HG03575 (cell line): ENCODE data around the gene TBC1D30.
"Not testable (repeated sequence)": the region's sequence is repeated elsewhere in the genome, so short reads cannot be mapped to it uniquely, and the experiment has no call there.

Experiments used
- ATAC-seq: cut with Tn5 transposase; IDR thresholded peaks from one replicate; pipeline ENCODE4 v1.9.1; 2021; ENCODE audit not compliant: unreplicated experiment, insufficient number of reproducible peaks, low FRiP score; ENCODE audit errors: extremely low read depth

Gene TBC1D30

GRCh38 chr12:64824500-64825142 is at the start of gene TBC1D30:
TBC1D30 (plus strand) TSS chr12:64824647; CDS start chr12:64824880, 233 bp downstream.
- ATAC-seq: no peak

DNA sequence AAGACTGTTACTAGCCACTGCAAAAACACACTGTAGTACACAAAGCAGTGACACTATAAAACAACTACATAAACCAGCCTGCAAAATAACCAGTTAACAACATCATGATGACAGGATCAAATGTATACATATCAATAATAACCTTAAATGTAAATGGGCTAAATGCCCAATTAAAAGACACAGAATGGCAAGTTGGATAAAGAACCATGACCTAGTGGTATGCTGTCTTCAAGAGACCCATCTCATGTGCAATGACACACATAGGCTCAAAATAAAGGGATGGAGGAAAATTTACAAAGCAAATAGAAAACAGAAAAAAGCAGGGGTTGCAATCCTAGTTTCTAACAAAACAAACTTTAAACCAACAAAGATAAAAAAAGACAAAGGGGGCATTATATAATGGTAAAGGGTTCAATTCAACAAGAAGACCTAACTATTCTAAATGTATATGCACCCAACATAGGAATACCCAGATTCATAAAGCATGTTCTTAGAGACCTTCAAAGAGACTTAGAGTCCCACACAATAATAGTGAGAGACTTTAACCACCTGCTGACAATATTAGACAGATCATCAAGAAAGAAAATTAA is 49.2 kb upstream of the TBC1D30 start:
- not testable (repeated sequence) for ATAC-seq

DNA sequence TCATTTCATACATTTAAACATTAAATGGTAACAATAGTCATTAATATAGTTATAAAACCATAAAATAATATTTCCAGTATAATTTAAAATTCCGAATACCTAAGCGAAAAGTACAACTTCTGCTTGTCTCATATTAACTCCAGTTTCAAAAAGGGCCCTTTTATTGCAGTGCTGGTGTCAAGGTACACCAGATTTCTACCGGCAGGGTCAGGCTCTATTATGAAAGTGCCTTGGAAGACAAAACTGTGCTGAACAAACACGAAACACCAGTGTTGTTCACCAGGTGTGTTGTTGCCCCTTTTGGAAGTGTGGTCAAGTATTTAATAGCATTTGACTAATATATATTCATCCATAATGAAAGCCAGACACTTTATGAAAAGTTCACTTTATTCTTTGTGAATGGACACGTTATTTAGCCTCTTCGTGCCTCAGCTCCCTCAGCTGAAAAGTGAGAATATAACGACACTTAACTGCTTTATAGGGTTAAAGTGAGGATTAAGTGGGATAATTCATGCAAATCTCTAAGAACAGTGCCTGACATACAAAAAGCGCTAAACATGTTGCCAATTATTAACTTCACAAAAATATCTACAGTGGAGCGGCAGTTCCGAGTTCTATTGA is 45.0 kb upstream of the TBC1D30 start:
- no peak for ATAC-seq

DNA sequence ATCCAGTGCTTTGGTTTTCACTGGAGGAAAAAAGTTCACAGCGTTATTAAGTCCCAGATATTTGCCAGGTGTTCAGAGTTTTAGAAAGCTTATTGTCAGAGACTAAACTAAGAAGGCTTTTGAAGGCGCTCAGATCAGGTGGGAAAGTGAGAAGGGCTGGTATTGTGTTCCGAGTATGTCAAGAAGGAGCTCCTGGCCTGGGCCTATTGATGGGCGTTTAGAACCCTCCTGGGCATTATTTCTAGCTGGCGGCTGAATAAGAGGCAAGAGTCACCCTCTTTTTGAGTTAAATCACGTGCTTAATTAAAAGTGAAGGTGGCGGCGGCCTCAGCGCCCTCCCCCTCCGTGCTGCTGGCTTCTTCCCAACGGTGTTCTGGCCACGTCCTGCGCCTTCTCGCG is 44.3 kb upstream of the TBC1D30 start:
- no peak for ATAC-seq

DNA sequence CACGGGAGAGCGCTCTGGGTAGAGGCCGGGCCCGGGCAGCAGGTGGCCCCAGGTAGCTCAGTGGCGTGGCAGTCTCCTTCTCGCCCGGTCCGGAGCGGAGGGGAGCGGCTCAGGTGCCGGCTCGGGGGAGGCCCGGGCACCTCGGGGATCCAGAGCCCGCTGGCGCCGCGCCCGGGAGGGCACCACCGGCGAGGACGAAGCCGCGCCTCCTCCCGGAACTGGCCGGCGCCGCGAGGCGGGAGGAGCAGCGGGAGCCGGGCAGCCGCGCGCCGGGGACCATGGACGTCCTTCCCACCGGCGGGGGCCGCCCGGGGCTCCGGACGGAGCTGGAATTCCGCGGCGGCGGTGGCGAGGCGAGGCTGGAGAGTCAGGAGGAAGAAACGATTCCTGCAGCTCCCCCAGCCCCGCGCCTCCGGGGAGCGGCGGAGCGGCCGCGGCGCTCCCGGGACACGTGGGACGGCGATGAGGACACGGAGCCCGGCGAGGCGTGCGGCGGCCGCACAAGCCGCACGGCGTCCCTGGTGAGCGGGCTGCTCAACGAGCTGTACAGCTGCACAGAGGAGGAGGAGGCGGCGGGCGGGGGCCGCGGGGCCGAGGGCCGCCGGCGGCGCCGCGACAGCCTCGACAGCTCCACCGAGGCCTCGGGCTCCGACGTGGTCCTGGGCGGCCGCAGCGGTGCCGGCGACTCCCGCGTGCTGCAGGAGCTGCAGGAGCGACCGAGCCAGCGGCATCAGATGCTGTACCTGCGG is 43.7 kb upstream of the TBC1D30 start:
- no peak for ATAC-seq

DNA sequence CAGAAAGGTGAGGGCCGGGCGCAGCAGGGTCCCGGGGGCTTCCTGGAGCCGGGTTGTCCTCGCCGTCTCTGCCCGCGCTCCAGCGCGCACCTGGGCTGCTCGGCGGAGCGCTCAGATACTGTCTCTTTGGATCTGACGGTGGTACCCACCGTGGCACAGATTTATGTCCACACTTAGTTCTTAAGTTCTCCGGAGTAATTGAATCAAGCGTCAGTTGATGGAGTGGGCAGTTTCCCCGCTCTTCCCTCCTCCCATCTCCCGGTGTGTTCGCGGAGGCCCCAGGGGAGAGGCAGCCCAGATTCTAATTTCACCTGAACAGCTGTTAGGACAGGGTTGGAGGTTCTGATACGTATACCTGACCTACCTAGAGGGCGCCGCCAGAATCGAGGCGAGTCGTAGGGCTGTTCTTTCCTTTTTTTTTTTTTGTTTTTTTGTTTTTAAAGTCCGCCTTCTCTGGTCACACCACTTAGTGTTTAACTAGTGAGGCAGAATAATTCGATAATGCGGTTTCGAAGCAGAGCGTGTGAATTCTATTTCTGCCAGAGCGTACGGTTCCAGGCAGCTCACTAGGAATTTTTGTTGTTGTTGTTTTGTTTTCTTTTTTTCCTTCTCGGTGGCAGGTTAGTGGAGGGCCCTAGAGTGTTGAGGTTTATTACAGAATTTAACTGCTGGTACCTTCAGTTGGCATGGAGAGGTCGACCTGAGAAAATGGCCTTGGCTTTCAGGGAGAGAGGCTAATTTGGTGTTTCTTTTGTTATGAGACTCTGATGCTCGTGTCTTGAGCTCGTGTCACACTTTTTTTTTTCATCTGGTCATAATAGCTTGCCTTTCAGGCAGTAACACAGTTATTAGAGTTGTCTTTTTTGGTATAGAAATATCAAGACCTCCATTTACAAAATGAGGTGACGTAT is 42.9 kb upstream of the TBC1D30 start:
- no peak for ATAC-seq

- no peak for ATAC-seq
Measured at GRCh38 chr12:64782191-64782876, 42.1 kb upstream of the TBC1D30 start.

DNA sequence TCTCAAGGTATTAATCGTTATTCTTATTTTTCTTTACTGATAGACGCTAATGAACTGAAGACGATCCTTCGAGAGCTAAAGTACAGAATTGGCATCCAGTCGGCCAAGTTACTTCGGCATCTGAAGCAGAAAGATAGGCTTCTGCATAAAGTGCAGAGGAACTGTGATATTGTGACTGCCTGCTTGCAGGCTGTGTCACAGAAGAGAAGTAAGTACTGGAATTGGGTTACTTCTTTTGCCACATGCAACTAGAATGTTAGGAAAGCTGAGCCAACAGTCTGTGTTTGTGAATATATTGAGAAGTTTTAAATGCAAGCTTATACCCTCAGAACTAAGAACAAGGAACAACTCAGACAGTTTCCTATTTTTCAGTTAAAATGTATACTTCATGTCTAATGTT is 38.6 kb upstream of the TBC1D30 start:
- no peak for ATAC-seq

DNA sequence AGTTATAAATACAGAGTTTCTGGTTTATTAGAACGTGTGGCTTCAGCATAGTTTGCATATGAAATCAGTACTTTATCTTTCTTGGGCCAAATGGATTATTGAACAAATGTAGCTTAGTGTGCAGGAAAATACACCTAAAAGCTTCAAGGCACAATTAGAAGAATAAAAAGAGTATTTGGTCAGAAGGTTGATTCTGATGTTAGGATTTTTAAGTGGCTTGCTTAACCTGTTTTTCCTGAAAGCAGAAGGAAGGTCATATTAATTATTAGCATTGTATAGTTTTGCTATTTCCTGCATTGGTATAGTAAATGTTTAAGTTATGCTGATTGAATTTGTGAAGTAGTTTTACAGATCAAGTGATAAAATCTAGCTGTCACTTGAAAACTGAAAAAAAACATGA is 34.3 kb upstream of the TBC1D30 start:
- ATAC-seq: no peak

DNA sequence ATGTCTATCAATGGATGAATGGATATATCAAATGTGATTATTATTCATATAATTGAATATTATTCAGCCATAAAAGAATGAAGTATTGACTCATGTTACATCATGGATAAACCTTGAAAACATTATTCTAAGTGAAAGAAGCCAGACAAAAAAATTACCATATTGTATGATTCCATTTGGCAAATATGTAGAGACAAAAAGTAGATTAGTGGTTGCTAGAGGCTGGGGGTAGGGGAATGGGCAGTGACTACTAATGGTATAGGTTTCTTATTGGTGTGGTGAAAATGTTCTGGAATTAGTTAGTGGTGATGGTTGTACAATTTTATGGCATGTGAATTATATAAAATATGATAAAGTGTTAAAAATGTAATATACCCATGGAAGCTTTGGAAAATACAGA is 33.4 kb upstream of the TBC1D30 start:
- no peak for ATAC-seq

- no peak for ATAC-seq
Measured at GRCh38 chr12:64792128-64792527, 32.3 kb upstream of the TBC1D30 start.

- ATAC-seq: no peak
Measured at GRCh38 chr12:64793610-64794009, 30.8 kb upstream of the TBC1D30 start.

GRCh38 chr12:64794305-64794704 is 30.1 kb upstream of the TBC1D30 start:
- no peak for ATAC-seq

DNA sequence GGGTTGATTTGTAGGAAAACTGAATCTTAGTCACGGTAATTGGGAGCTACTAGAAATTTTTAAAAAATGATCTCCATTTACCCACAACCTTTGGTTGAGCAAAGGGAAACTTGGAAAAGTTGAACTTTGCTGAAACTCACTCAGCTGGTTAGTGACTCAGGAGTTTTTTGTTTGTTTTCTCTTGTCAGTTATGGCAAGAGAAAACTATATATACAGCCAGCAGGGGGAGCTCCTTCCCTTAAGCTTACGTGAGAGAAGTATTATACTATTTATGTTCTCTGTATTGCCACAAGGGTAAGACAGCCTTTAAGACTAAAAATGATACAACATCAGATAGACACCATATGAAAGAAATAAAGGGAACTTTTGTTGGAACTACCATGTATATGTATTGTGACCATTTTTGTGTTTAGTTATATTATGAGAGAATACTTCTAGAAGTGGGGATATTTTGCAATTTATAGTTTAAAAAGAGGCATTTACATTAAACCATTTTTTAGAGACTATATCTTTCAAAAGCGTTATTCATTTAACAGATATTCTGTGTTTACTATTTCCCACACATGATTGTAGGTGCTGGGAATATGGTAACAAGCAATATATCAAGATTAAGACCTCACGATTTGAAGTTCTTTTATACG is 28.1 kb upstream of the TBC1D30 start:
- ATAC-seq: peak; percentile 42

- ATAC-seq: no peak
Measured at GRCh38 chr12:64797156-64797555, 27.3 kb upstream of the TBC1D30 start.

- no peak for ATAC-seq
Measured at GRCh38 chr12:64798165-64798564, 26.3 kb upstream of the TBC1D30 start.

DNA sequence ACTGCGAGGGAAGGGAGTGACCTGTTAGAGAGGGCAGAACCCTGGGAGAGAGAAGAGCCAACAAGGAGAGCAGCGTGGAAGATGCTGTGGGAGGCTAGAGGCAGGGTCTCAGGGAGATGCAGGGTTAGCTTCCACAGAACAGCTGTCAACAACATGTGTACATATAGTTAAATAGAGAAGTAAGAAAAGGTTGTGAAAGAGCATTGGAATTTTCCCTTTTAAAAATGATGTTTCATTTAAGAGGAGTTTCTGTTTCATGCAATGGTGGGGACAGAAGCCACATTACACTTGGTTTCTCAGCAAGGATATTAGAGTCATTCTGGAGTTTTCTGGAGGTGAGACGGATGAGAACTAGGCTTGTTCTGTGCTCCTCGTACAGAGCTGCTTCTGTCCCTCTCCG is 23.8 kb upstream of the TBC1D30 start:
- no peak for ATAC-seq

- no peak for ATAC-seq
Measured at GRCh38 chr12:64801381-64801780, 23.1 kb upstream of the TBC1D30 start.
